Astrocyte (in vitro differentiated cells and primary cell): ENCODE results near the gene RP2.

Experiments used
- CTCF ChIP-seq: IDR thresholded peaks from 2 replicates; pipeline ENCODE4 v1.5.1; 2011; ENCODE audit warnings: low read depth, mild to moderate bottlenecking, inconsistent platforms, low read length, moderate library complexity; ENCODE audit not compliant: insufficient read depth
- EZH2 ChIP-seq: IDR thresholded peaks from 2 replicates; pipeline ENCODE4 v1.6.1; 2012; ENCODE audit warnings: mild to moderate bottlenecking, low read length, inconsistent platforms; ENCODE audit not compliant: insufficient read depth

- TF ChIP-seq CTCF (no peak), EZH2 (no peak)
Measured at GRCh38 chrX:46805270-46805669, 31.6 kb upstream of the RP2 start.
